ENCODE data around the gene PKIG.

- TF ChIP-seq POLR2AphosphoS5 (IDR thresholded peaks at IDR 0.05; ENCODE audit: borderline replicate concordance, low read depth, low read length) (no peak), EZH2 (IDR thresholded peaks at IDR 0.05) (no peak)
Measured at GRCh38 chr20:44593751-44594150, 11.4 kb downstream of the PKIG start.
